DOHH2 (cell line): ENCODE results near the gene CD247.

Source experiments
- H3F3A ChIP-seq: fragments of 200-600 bp; sonication (generic), shearing (Covaris generic); 2 replicates; pipeline ENCODE4 v1.6.0; 2016; ENCODE audit warnings: antibody characterized with exemption, mild to moderate bottlenecking; ENCODE audit not compliant: control insufficient read depth, insufficient read depth
- H3K27ac ChIP-seq: fragments of 200-600 bp; sonication (generic); 2 replicates; pipeline ENCODE4 v1.5.1; 2014; ENCODE audit warnings: low read depth, mild to moderate bottlenecking, low read length, moderate library complexity
- H3K27me3 ChIP-seq: fragments of 200-600 bp; sonication (generic); 2 replicates; pipeline ENCODE4 v1.6.1; 2014; ENCODE audit warnings: mild to moderate bottlenecking, low read length, mixed read lengths; ENCODE audit not compliant: control insufficient read depth
- H3K36me3 ChIP-seq: fragments of 200-600 bp; sonication (generic); 2 replicates; pipeline ENCODE4 v1.6.1; 2014; ENCODE audit warnings: mild to moderate bottlenecking, low read length, moderate library complexity, mixed read lengths; ENCODE audit not compliant: control insufficient read depth
- H3K4me1 ChIP-seq: fragments of 200-600 bp; sonication (generic); 2 replicates; pipeline ENCODE4 v1.6.1; 2014; ENCODE audit warnings: mild to moderate bottlenecking, low read length, mixed read lengths; ENCODE audit not compliant: control insufficient read depth
- H3K4me2 ChIP-seq: fragments of 200-600 bp; sonication (generic); 2 replicates; pipeline ENCODE4 v1.6.0; 2014; ENCODE audit warnings: mild to moderate bottlenecking, low read length, moderate library complexity
- H3K4me3 ChIP-seq: fragments of 200-600 bp; sonication (generic); 2 replicates; pipeline ENCODE4 v1.5.1; 2014; ENCODE audit warnings: mild to moderate bottlenecking, low read length, mixed read lengths
- H3K79me2 ChIP-seq: fragments of 200-600 bp; sonication (generic); 2 replicates; pipeline ENCODE4 v1.6.1; 2014; ENCODE audit warnings: mild to moderate bottlenecking, low read length, mixed read lengths; ENCODE audit not compliant: control insufficient read depth
- H3K9me2 ChIP-seq: fragments of 200-600 bp; sonication (generic); replicated peaks from 2 replicates; pipeline ENCODE4 v1.6.1; 2014; ENCODE audit warnings: mild to moderate bottlenecking, low read length, mixed read lengths; ENCODE audit not compliant: control insufficient read depth
- H3K9me3 ChIP-seq: fragments of 200-600 bp; sonication (generic); 2 replicates; pipeline ENCODE4 v1.6.1; 2014; ENCODE audit warnings: antibody characterized with exemption, low read length, mixed read lengths; ENCODE audit not compliant: control insufficient read depth, insufficient read depth
- H4K20me1 ChIP-seq: fragments of 200-600 bp; sonication (generic); 2 replicates; pipeline ENCODE4 v1.6.0; 2014; ENCODE audit warnings: low read depth, mild to moderate bottlenecking, antibody characterized with exemption, low read length, moderate library complexity; ENCODE audit not compliant: control insufficient read depth, insufficient read depth
- EZH2phosphoT487 ChIP-seq: fragments of 200-600 bp; sonication (generic); IDR thresholded peaks from 2 replicates; pipeline ENCODE4 v1.6.1; 2017; ENCODE audit warnings: borderline replicate concordance, mild to moderate bottlenecking, antibody characterized with exemption, low read length, moderate library complexity, mixed read lengths
- TF ChIP-seq, protein P1 (sequence below): fragments of 200-600 bp; sonication (generic); IDR thresholded peaks from one replicate; pipeline ENCODE4 v1.5.1; 2014; ENCODE audit warnings: antibody characterized with exemption, mild to moderate bottlenecking, low read depth, low read length; ENCODE audit not compliant: poor library complexity, severe bottlenecking

The CD247 gene

DNA sequence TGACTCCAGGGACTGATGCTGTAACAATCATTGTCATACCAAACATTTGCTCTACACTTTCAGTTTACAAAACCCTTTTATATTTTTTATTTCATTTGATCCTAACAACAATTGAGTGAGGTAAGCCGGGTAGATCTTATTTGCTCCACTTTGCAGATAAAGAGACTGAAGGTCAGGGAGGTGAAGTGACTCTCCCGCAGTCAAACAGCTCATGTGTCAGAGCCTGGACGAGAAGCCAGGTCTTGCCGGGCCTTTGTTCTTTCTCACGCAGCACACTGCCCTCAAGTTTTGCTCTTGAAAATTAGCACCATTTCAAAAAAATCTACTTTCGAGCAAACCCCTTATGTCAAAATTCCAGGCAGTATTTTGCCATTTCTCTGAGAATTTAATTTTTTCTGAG is 65.2 kb downstream of the CD247 start:
- Histone ChIP-seq H3K79me2 (no peaks in the 10 kb centered on the region), H4K20me1 (no peaks in the 10 kb centered on the region), H3K9me3 (no peaks in the 10 kb centered on the region), H3K9me2 (no peaks in the 10 kb centered on the region), H3K36me3 (no peaks in the 10 kb centered on the region), H3K4me2 (no peak overlapping the region), H3K4me3 (no peak overlapping the region), H3K27ac (no peak overlapping the region), H3F3A (0 out of 2 replicates have a peak, but pooled peaks cover 4% of the 10 kb centered on the region), H3K27me3 (peaks cover 28% of the 10 kb centered on the region), H3K4me1 (peaks cover 26% of the 10 kb centered on the region)
- no peak for TF ChIP-seq EZH2phosphoT487
- TF ChIP-seq, protein P1, sequence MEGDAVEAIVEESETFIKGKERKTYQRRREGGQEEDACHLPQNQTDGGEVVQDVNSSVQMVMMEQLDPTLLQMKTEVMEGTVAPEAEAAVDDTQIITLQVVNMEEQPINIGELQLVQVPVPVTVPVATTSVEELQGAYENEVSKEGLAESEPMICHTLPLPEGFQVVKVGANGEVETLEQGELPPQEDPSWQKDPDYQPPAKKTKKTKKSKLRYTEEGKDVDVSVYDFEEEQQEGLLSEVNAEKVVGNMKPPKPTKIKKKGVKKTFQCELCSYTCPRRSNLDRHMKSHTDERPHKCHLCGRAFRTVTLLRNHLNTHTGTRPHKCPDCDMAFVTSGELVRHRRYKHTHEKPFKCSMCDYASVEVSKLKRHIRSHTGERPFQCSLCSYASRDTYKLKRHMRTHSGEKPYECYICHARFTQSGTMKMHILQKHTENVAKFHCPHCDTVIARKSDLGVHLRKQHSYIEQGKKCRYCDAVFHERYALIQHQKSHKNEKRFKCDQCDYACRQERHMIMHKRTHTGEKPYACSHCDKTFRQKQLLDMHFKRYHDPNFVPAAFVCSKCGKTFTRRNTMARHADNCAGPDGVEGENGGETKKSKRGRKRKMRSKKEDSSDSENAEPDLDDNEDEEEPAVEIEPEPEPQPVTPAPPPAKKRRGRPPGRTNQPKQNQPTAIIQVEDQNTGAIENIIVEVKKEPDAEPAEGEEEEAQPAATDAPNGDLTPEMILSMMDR: no peak

DNA sequence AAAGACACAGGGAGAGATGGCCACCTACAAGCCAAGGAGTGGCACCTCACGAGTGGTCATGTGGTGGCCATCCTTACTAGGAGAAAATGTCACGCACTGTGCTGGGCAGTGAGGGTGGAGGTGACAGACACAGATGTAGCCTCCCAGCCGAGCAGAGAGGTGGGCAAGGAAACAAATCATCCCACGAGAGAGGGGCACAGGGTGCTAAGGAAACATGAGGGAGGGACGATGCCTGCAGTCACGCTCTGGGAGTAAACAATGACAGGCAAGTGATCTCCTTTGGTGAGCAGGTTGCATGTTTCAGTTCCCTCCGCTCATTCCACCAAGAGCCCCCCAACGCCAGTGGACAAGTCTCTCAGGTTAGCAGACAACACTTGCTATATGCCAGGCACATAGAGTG is 65.8 kb downstream of the CD247 start:
- TF ChIP-seq, protein P1: no peak
- TF ChIP-seq EZH2phosphoT487: no peak
- no peaks in the 10 kb centered on the region for H3K36me3 ChIP-seq
- H3K4me1 ChIP-seq: peaks cover 33% of the 10 kb centered on the region
- H3K27me3 ChIP-seq: peaks cover 22% of the 10 kb centered on the region
- H3K9me2 ChIP-seq: no peaks in the 10 kb centered on the region
- H4K20me1 ChIP-seq: no peaks in the 10 kb centered on the region
- no peak overlapping the region for H3K27ac ChIP-seq
- H3K4me3 ChIP-seq: no peak overlapping the region
- H3K9me3 ChIP-seq: no peaks in the 10 kb centered on the region
- H3K79me2 ChIP-seq: no peaks in the 10 kb centered on the region
- no peak overlapping the region for H3K4me2 ChIP-seq
- H3F3A ChIP-seq: 0 out of 2 replicates have a peak, but pooled peaks cover 4% of the 10 kb centered on the region

- Histone ChIP-seq H3K4me2 (no peak overlapping the region), H3K9me3 (no peaks in the 10 kb centered on the region), H3K27ac (no peak overlapping the region), H3K36me3 (no peaks in the 10 kb centered on the region), H3K79me2 (no peaks in the 10 kb centered on the region), H3K27me3 (peaks cover 10% of the 10 kb centered on the region), H4K20me1 (no peaks in the 10 kb centered on the region), H3K4me1 (peaks cover 32% of the 10 kb centered on the region), H3K4me3 (no peak overlapping the region), H3F3A (0 out of 2 replicates have a peak, but pooled peaks cover 4% of the 10 kb centered on the region), H3K9me2 (no peaks in the 10 kb centered on the region)
- TF ChIP-seq, protein P1: no peak
- no peak for TF ChIP-seq EZH2phosphoT487
Measured at GRCh38 chr1:167450843-167451242, 67.5 kb downstream of the CD247 start.
